Suprapubic skin (tissue), 4 donors: ENCODE results near the gene AGBL1.

Source experiments
- EP300 ChIP-seq: sonication (generic); formaldehyde crosslinking; IDR thresholded peaks from one replicate; pipeline ENCODE4 v1.6.1; 2017; ENCODE audit warnings: antibody characterized with exemption
- POLR2A ChIP-seq, 2 donors: fragments of 450-650 bp; IDR thresholded peaks; one replicate each; pipeline ENCODE4 v1.6.1; 2017; ENCODE audit warnings: antibody characterized with exemption in 2 of 2, mild to moderate bottlenecking in 2 of 2, moderate library complexity in 2 of 2
- POLR2AphosphoS5 ChIP-seq, 3 donors: sonication (generic); formaldehyde crosslinking; IDR thresholded peaks; one replicate each; pipeline ENCODE4 v1.6.1; 2017; ENCODE audit warnings: antibody characterized with exemption in 3 of 3
- TF ChIP-seq, protein P1 (sequence below), 2 donors: fragments of 200-600 bp in 1 of 2; fragments of 450-650 bp in 1 of 2; sonication (generic) in 1 of 2; IDR thresholded peaks; one replicate each; pipeline ENCODE4 v1.5.1; 2016 to 2019; ENCODE audit warnings: antibody characterized with exemption in 2 of 2, mild to moderate bottlenecking in 1 of 2, moderate library complexity in 1 of 2

DNA sequence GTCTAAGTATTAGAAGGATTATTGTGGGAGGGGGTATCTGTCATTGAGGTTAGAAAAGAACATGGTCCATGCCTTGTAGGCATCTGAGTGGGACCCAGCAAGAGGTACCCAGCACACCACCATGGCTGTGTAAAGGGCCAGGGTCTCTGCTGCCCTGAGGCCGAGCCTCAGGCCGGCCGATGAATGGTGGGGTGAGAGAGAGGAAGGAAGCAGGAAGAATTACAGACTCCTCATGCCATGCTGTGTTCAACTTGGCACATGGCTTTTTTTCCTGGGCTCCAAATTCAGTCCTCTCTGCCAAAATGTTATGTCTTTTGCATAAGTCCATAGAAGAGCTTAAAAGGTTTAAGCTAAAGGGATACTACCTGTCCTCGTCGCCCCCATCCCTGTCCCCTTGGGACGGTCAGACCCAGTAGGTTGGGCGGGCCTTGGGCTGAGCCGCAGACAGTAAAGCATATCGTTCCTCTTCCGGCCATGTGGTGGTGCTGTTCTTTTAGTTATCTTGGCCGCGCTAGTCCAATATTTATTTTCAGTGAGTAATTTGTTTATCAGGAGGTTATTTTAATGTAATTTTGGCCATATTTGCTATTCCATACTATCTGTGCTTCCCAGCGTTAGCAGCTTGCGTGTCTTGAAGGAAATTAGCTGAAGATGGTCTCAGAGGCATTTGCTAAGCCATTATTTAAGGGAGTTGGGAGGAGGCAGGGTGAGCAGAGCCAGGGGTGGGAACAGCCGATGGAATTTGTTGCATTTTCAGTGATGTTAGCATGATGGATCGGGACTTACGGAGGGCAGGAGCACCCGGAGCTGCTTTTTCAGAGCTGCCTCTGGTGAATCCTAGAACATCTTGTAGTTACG is 152.4 kb downstream of the AGBL1 start:
- TF ChIP-seq, protein P1, sequence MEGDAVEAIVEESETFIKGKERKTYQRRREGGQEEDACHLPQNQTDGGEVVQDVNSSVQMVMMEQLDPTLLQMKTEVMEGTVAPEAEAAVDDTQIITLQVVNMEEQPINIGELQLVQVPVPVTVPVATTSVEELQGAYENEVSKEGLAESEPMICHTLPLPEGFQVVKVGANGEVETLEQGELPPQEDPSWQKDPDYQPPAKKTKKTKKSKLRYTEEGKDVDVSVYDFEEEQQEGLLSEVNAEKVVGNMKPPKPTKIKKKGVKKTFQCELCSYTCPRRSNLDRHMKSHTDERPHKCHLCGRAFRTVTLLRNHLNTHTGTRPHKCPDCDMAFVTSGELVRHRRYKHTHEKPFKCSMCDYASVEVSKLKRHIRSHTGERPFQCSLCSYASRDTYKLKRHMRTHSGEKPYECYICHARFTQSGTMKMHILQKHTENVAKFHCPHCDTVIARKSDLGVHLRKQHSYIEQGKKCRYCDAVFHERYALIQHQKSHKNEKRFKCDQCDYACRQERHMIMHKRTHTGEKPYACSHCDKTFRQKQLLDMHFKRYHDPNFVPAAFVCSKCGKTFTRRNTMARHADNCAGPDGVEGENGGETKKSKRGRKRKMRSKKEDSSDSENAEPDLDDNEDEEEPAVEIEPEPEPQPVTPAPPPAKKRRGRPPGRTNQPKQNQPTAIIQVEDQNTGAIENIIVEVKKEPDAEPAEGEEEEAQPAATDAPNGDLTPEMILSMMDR (IDR thresholded peaks at IDR 0.05): peak in 1 of 2 donors; percentile 32
- TF ChIP-seq POLR2A (IDR thresholded peaks at IDR 0.05): no peak
- TF ChIP-seq EP300: no peak
- no peak for TF ChIP-seq POLR2AphosphoS5 (IDR thresholded peaks at IDR 0.05)
